ENCODE results near the gene SIN3B.
A peak's percentile ranks its signal among the peaks of the same experiment; 100 is the strongest.
"Not testable (repeated sequence)": the region's sequence is repeated elsewhere in the genome, so short reads cannot be mapped to it uniquely, and the experiment has no call there.

Gene SIN3B, protein sequence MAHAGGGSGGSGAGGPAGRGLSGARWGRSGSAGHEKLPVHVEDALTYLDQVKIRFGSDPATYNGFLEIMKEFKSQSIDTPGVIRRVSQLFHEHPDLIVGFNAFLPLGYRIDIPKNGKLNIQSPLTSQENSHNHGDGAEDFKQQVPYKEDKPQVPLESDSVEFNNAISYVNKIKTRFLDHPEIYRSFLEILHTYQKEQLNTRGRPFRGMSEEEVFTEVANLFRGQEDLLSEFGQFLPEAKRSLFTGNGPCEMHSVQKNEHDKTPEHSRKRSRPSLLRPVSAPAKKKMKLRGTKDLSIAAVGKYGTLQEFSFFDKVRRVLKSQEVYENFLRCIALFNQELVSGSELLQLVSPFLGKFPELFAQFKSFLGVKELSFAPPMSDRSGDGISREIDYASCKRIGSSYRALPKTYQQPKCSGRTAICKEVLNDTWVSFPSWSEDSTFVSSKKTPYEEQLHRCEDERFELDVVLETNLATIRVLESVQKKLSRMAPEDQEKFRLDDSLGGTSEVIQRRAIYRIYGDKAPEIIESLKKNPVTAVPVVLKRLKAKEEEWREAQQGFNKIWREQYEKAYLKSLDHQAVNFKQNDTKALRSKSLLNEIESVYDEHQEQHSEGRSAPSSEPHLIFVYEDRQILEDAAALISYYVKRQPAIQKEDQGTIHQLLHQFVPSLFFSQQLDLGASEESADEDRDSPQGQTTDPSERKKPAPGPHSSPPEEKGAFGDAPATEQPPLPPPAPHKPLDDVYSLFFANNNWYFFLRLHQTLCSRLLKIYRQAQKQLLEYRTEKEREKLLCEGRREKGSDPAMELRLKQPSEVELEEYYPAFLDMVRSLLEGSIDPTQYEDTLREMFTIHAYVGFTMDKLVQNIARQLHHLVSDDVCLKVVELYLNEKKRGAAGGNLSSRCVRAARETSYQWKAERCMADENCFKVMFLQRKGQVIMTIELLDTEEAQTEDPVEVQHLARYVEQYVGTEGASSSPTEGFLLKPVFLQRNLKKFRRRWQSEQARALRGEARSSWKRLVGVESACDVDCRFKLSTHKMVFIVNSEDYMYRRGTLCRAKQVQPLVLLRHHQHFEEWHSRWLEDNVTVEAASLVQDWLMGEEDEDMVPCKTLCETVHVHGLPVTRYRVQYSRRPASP

DNA sequence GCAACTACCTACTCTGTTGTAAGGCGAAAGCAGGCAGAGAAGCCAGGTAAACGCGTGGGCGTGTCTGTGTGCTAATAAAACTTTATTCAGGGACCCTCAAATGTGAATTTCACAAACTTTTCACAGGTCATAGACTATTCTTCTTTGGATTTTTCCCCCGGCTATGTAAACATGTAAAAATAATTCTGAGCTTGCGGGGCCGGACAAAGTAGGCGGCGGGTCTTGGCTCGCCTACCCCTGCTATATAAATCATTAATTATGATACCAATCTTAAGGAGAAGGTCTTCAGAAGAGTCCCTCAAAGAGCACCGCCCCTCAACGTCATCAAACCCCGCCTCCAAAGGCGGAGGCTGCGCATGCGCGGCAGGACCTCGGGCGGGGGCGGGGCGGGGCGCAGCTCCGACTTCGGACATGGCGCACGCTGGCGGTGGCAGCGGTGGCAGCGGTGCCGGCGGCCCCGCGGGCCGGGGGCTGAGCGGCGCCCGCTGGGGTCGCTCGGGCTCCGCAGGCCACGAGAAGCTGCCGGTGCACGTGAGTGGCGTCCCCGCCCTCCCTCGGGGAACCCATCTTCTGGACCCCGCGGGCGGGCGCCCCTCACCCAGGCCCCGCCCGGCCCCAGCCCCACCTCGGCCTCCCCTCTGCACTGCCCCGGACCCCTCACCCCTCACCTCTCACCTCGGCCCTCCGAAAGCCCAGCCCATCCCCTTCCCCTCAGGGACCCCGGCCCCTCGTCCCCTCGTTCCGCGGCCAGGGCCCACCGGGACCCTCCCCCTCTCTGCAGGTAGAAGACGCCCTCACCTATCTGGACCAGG, at the start of gene SIN3B:
SIN3B (plus strand) TSS at position 389 of the 812 bp plus-strand sequence; CDS start at position 412, 23 bp downstream.
- intact Hi-C loops (cut with DNase I) = no loop called here

DNA sequence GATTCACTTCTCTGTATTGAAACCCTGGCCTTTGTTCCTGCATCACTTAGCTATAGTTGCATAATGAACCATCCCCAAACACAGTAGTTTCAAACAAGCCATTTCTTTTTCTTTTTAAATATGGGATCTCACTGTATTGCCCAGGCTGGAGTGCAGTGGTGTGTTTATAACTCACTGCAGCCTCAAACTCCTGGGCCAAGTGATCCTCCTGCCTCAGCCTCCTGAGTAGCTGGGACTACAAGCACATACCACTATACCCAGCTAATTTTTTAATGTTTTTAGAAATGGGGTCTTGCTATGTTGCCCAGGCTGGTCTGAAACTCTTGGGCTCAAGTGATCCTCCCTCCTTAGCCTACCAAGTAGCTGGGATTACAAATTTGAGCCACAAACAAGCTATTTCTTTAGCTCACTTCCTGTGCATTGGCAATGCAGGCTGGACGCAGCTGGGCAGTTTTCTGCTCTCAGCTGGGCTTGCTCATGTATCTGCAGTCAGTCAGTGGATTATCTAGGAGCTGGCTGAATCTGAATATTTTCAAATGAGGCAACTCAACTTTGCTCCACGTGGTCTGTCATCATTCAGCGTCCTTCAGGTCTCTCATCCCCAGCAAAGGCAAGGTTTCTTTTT, 49.5 kb upstream of the SIN3B start:
- no peak for DNase-seq
- intact Hi-C loops (cut with DNase I) = loop anchor here (5.0 kb wide), 1 partner anchor 273 kb away; no protein-coding TSS in a partner anchor

More for the DNA sequence above, at the start of gene SIN3B:
- peak; percentile 65 to 94 (median 88) for DNase-seq

DNA sequence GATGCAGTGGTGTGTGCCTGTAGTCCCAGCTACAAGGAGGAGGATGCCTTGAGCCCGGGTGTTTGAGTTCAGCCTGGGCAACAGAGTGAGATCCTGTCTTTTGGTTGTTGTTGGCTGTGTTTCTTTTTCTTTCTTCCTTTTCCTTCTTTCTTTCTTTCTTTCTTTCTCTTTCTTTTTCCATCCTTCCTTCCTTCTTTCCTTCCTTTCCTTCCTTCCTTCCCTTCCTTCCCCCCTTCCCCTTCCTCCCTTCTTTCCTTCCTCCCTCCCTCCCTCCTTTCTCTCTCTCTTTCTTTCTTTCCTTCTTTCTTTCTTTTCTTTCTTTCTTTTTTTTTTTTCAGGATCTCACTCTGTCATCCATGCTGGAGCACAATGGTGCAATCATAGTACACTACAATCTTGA, 46.5 kb upstream of the SIN3B start:
- no peak for DNase-seq
- intact Hi-C loops (cut with DNase I) = no loop called here

DNA sequence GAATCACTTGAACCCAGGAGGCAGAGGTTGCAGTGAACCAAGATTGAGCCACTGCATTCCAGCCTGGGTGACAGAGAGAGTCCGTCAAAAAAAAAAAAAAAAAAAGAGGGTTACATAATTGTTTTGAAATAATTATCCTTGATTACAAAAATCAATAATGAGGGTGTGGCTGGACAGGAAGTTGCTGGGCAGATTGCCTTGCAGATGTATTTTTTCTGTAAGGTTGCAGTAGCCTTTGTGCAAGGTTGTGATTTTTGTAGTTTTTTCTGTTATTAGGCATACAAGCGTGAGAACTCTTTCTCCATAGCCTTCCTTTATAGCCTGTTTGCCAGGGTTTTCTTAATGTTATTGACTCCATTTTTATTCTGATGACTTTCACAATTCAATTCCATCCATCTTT, 40.7 kb upstream of the SIN3B start:
- no peak for DNase-seq
- intact Hi-C loops (cut with DNase I) = no loop called here

DNA sequence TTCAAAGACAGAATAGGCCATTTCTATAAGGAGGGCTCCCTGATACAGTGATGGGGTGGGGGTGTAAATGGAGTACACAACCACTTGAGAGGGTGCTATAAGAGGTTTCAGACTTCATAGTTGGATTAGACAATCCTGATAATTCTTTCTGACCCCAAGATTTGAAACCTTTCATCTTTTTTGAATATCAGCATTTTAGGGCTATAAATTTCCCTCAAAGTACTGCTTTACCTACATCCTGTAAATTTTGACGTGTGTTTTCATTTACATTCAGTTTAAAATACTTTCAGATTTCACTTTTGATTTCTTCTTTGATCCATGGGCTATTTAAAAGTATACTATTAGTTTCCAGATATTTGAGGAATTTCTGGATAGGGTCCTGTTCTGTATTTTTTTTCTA, 40.0 kb upstream of the SIN3B start:
- intact Hi-C loops (cut with DNase I) = no loop called here
- no peak for DNase-seq

DNA sequence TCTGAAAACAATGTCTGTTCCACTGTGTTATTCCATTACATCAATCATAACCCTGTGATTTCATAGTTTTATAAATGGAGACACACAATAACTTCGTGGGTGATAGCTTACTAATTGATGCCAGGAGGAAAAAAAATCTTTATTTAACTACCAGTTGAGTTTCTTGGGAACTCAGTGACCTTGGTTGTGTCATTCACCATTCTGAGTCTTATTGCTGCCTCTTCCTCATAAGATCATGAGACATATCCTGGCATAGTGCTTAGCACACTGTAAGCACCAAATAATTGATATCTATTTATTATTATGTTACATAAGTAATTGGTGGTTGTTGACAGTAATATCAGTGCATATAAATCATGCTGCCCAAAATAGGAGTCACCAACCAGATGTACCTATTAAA, 39.1 kb upstream of the SIN3B start:
- no peak for DNase-seq
- intact Hi-C loops (cut with DNase I) = no loop called here

DNA sequence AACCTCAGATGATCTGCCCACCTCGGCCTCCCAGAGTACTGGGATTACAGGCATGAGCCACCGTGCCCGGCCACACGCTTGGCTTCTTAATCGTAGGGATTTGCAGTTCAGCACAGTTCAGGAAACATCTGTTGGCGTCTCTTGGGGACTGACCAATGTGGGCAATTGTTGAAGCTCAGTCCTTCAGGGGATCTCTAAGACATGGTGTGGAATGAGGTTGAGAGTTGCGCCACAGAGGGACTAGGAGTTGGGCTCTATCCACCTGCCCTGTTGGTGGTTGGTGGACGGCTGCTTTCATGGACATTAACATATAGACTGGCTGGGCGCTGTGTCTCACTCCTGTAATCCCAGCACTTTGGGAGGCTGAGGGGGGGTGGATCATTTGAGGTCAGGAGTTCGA, 37.3 kb upstream of the SIN3B start:
- intact Hi-C loops (cut with DNase I) = no loop called here
- no peak for DNase-seq

DNA sequence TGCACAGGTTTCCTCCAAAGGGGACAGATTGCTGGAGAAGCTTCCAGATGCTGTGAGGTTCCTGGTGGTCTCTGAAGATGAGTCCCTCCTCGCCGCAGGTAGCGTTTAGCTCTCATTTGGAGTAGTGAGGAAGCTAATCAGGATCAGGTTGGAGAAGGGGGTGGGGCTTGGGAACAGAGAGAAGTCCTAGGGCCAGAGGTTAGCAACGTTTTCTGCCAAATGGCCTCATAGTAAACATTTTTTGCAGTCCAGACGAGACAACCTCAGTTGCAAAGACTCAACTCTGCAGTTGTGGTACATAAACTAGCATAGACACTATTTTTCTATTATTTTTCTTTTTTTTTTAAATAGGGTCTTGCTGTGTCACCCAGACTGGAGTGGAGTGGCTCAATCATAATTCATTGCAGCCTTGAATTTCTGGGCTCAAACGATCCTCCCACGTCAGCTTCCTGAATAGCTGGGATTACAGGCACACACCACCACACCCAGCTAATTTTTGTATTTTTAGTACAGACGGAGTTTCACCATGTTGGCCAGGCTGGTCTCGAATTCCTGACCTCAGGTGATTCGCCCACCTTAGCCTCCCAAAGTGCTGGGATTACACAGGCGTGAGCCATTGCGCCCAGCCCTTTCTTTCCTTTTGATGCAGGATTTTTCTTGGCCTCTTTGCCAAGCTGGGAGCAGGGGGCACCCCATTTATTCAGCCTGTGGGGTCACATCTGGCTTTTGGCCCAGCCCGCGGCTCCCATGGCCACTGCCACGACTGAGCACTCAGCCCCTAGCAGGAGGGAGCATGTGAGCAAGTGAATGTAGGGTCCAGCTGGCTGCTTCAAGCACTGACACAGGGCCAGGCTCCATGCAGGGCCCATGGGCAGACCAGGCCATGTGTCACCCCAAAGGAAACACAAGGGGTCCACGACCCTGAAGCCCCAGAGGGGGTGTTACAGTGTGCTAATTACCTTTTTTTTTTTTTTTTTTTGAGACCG, 34.4 kb upstream of the SIN3B start:
- intact Hi-C loops (cut with DNase I) = no loop called here
- DNase-seq = no peak

DNA sequence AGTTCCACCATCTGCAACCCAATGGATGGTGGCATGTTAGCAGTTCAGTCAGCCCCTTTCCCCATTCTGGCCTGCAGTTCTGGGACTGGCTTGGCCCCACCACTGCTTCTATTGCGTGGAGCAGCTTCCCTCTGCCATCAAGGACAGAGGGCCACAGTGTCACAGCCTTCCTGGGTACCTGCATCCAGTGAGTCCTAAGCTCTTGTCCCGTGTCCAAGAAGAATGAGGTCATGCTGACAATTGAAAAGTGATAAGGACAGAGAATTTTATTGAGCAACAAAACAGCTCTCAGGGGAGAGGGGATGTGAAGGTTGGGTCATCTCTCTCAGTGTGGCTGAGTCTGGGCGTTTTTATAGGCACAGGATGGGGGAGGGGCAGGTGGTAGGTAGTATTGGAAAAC, 33.5 kb upstream of the SIN3B start:
- no peak for DNase-seq
- intact Hi-C loops (cut with DNase I) = no loop called here

DNA sequence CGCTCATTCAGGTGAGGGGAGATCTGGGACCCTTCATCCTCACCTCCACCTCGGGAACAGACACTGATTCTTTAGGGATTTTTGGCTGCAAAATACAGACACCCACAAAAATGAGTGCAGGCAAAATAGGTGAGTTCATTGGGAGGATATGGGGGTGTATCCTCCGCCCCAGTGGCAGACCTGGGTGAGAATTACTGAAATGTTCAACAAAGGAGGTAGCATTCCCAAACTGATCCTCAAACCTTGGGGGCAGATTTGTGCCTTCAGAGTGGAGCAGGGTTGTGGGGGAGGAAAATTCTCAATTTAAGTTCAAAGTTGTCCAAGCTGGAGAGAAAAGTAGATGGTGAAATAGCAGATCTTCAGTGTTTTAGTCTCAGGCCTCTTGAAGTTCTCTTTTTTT, 31.3 kb upstream of the SIN3B start:
- intact Hi-C loops (cut with DNase I) = no loop called here

DNA sequence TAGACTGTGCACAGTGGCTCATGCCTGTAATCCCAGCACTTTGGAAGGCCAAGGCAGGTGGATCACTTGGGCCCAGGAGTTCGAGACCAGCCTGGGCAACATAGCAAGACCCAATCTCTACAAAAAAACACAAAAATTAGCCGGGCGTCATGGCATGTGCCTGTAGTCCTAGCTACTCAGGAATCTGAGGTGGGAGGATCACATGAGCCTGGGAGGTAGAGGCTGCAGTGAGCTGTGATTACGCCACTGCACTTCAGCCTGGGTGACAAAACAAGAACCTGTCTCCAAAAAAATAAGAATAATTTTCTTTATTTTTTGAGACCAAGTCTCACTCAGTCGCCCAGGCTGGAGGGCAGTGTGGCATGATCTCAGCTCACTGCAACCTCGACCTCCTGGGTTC, 30.9 kb upstream of the SIN3B start:
- intact Hi-C loops (cut with DNase I) = not testable (repeated sequence)

More for the DNA sequence above, 31.3 kb upstream of the SIN3B start:
- peak in 29 of 42 donors; percentile 4 to 81 (median 30) for DNase-seq

DNA sequence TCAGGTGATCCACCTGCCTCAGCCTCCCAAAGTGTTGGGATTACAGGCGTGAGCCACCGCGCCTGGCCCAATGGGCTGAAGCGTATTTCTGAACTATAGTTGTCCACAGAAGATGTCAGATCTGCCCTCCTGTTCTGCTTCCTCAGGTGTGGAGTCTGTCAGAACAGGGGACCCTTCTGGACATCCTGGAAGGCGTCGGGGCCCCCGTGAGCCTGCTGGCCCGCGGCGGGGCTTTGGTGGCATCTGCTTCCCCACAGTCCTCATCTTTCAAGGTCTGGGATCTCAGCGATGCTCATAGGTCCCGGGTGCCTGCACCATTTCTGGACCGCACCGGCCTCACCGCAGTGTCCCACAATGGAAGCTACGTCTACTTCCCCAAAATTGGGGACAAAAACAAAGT, 29.5 kb upstream of the SIN3B start:
- intact Hi-C loops (cut with DNase I) = no loop called here

More for the DNA sequence above, 30.9 kb upstream of the SIN3B start:
- DNase-seq = peak in 2 of 42 donors; percentile 5 to 8

DNA sequence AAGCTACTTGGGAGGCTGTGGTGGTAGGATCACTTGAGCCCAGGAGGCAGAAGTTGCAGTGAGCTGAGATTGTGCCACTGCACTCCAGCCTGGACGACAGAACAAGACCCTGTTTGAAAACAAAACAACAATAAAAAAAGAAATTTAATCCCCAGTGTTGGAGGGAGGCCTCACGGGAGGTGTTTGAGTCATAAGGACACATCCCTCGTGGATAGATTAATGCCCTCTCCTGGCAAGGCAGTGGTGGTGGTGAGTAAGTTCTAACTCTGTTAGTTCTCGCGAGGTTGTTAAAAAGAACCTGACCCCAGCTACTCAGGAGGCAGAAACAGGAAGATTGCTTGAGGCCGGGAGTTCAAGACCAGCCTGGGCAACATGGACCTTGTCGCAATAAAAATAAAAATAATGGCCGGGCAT, 27.6 kb upstream of the SIN3B start:
- DNase-seq = no peak
- intact Hi-C loops (cut with DNase I) = no loop called here

More for the DNA sequence above, 29.5 kb upstream of the SIN3B start:
- DNase-seq = peak in 1 of 42 donors; percentile 16

DNA sequence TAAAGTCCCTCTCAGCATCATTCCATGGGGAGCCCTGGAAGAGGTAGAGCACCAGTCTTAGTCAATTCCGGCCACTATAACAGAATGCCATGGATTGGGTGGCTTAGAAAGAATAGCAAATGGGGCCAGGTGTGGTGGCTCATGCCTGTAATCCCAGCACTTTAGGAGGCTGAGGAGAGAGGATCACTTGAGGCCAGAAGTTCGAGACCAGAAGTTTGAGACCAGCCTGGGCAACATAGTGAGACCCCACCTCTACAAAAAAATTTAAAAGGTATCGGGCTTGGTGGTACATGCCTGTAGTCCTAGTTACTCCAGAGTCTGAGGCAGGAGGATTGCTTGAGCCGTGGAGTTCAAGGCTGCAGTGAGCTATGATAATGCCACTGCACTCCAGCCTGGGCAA, 25.0 kb upstream of the SIN3B start:
- intact Hi-C loops (cut with DNase I) = no loop called here
- DNase-seq = peak in 1 of 42 donors; percentile 6

DNA sequence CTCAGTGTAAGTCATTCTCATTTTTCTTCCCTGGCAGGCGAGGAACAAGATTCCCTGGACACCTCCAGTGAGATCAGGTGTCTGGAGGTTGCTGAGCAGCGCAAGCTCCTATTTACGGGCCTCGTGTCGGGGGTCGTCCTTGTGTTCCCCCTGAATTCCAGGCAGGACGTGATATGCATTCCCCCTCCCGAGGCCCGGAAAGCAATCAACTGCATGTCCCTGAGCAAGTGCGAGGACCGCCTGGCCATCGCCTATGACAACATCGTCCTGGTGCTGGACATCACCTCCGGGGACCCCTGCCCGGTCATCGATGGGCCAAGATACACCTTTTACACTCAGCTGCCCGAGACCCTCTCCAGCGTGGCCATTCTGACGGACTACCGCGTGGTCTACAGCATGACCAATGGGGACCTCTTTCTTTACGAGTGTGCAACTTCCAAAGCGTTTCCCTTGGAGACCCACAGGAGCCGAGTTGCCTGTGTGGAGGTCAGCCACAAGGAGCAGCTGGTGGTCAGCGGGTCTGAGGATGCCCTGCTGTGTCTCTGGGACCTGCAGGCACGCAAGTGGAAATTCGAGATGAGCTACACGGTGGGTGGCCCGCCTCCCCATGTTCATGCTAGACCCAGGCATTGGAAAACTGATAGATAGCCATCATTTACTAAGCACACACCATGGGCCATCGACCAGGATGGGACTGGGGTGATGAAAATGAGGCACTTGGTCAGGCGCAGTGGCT, 21.5 kb upstream of the SIN3B start:
- no peak for DNase-seq
- intact Hi-C loops (cut with DNase I) = no loop called here

DNA sequence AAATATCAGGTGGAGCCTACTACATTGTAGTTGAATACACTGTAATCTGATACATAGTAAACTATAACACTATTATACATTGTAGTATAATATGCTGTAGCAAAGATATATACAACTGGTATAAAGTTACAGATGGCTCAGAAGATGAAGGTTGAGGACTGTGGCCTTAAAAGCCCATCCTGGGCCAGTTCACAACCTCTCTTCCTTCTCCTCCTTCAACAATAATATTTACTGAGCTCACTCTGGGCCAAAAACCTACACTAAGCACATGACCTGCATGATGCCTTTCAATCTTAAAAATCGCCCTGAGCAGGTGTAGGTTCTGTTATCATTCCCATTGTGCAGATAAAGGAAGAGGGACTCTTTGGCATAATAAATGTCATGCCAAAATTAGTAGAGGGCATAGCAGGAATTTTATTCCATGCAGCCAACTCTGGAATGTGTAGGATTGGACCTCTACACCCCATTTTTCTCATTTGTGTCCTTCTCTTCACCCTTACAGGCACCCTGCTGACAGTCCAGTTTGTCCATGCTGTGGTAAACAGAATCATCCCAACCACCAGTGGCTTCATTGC, 14.6 kb upstream of the SIN3B start:
- no peak for DNase-seq
- intact Hi-C loops (cut with DNase I) = no loop called here

All from head of caudate nucleus (tissue), 42 donors.